Stimulated activated CD4-positive, alpha-beta T cell treated with anti-CD3 and anti-CD28 coated beads, Interleukin-4, amount 100 ng/mL, for 24 hours (primary cell): Measurements from ENCODE around the gene MLXIP.
A peak's percentile ranks its signal among the peaks of the same experiment; 100 is the strongest.

Experiments
- DNase-seq: peaks from one replicate; pipeline ENCODE4 v3.0.0-alpha.2; 2020

The MLXIP gene

GRCh38 chr12:122189626-122190475 is 111.3 kb downstream of the MLXIP start:
- no peak for DNase-seq

- peak; percentile 77 for DNase-seq
These were observed 112.5 kb downstream of the MLXIP start for GRCh38 chr12:122190842-122191668.

DNA sequence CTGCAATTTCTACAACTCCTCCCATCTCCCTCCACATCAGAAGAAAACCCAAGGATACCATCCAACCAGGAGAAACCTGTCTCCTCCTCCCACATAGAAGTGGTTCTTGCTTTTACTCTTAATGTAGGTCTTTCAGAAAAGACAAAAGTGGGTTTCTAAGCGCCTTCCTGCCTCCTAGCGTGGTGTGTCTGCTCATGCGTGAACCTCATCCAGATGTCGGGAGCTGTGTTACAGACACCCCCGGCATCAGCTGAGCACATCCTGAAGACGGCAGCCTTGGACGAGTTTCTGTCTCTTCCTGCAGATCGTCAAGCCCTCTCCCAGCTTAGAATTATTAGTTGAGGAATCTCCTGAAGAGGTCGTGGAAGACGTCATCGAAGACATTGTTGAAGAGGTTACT is 113.9 kb downstream of the MLXIP start:
- no peak for DNase-seq

GRCh38 chr12:122194804-122195203 is 116.2 kb downstream of the MLXIP start:
- DNase-seq, result no peak

DNA sequence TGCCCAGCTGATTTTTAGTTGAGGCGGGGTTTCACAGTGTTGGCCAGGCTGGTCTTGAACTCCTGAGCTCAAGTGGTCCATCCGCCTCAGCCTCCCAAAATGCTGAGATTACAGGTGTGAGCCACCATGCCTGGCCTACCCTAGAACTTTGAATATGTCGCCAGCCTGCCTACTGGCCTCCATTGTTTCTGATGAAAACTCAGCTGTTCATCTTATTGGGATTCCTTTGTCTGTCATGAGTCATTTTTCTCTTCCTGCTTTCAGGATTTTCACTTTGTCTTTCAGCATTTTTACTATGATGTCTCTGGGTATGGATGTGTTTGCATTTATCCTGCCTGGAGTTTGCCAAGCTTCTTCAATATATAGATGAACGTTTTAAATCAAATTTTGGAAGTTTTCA is 116.8 kb downstream of the MLXIP start:
- DNase-seq, result no peak
